Fibroblast of pulmonary artery (primary cell): ENCODE data around the gene HTT.

Experiments used
- DNase-seq: peaks from one replicate; pipeline ENCODE4 v3.0.0-alpha.2; 2010; ENCODE audit warnings: low read depth
- H3K4me3 ChIP-seq: replicated peaks from 2 replicates; pipeline ENCODE4 v1.5.1; 2011; ENCODE audit warnings: low read depth, mild to moderate bottlenecking, control low read depth, low read length, moderate library complexity
- CTCF ChIP-seq: IDR thresholded peaks from 2 replicates; pipeline ENCODE4 v1.5.1; 2011; ENCODE audit warnings: mild to moderate bottlenecking, control low read depth, low read length, inconsistent platforms; ENCODE audit errors: missing control alignments

Gene HTT

DNA sequence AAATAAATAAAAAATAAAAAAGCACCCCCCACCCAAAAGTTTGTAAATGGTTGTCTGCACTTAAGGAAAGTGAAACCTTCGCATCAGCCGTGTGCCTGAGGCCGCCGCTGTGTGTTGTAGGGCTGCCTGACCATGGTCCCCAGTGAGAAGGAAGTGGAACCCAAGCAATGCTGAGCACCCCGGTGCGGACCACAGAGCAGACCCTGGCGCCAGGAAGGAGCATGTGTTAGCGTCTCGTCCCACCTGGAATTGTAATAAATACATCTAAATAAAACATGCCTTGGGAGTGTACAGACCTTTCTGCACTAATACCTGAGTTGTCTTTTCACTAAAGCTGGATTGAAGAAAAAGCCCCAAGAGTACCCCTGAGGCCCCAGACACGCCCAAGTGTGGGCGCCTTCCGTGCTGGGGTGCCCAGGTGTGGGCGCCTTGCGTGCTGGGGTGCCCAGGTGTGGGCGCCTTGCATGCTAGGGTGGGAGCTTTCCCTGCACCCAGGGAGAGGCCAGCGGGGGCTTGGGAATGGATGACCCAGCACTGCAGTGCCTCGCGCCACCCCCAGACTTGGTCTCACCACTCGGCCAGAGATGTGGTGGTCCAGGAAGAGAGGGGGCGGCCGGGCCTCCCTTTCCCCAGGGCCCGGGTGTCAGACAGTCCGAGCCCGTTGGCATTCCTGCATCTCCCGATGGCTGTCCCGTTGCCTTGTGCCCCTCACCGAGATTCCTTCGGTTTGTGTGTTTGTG, 33.9 kb upstream of the HTT start:
- TF ChIP-seq CTCF, result no peak
- DNase-seq, result no peak
- H3K4me3 ChIP-seq, result no peak overlapping the region

DNA sequence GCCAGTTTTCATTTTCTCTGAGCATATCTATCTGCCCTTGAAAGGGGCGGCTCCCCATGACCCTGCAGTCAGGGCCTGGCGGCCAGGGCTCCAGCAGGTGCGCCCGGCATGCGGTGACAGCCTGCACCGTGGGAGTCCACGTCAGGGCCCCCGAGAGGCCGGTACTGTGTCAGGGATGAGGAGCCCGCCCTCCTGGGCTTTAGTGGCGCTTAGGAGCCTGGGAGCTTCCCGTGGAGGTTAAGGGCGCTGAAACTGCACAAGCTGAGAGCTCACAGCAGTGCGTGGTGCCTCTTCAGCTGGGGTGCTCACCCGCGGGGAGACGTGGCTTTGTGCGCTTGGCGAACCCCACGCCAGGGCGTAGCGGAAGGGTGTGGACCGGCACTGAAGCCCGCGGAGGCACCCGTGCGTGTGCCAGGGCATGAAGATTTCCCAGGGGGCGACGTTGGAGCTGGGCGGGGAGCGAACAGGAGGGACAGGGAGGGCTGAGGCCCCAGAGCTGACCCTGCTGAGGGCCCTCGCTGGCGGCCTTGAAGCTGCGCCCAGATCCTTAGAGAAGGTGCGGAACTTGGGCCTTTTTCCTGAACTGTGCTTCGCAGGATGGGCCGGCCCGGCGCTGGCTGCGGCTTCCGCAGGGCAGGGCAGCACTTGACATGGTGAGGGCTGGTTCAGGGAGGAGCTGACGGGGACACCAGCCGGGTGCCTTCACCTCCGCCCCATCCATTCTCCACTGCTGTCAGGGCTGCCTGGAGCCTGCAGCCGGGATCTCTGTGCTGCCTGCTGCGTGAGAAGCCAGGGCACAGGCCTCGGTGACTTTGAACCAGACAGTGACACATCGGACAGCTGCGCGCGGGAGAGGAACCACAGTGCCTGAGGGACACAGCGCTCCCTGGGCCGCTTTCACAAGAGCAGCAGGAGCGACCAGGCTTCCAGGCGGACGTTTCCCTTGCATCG, 33.0 kb upstream of the HTT start:
- no peak for TF ChIP-seq CTCF
- H3K4me3 ChIP-seq, result peak overlapping the region; percentile 12
- no peak for DNase-seq

GRCh38 chr4:3042226-3042625, 32.3 kb upstream of the HTT start:
- no peak for DNase-seq
- no peak for TF ChIP-seq CTCF
- H3K4me3 ChIP-seq, result no peak overlapping the region

GRCh38 chr4:3043282-3044020, 31.0 kb upstream of the HTT start:
- H3K4me3 ChIP-seq, result no peak overlapping the region
- no peak for DNase-seq
- no peak for TF ChIP-seq CTCF

DNA sequence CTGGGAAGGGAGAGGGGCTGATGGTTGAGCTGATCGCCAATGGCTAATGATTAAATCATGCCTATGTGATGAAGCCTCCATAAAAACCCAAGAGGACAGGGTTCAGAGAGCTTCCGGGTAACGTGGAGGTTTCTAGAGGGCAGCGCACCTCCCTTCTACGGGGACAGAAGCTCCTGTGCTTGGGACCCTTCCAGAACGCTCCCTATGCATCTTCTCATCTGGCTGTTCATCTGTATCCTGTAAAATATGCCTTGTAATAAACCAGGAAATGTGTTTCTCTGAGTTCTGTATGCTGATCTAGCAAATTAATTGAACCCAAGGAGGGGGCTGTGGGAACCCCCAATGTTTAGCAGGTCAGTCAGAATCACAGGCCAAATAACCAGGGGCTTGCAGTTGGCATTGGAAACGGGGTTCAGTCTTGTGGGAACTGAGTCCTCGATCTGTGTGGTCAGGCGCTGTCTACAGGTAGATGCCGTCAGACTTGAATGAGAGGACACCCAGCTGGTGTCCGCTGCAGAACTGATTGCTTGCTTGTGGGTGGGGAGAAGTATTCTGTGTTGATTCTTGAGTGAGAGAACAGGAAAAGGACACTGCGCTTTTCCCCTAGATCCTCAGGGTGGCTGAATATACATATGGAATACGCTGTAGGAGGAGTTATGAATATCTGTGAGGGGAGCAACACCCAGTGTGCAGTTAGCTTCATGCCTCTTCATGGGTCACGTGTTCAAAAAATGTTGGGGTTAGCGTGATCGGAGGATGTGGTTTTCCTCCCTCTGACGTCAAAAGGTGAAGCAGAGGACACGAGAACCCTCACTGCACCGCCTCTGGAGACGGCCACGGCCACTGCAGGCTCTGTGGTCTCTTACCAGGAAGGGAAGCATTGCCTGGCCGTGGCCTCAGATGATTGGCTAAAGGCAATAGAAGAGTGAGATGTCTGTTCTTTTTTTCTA, 29.3 kb upstream of the HTT start:
- no peak for TF ChIP-seq CTCF
- no peak overlapping the region for H3K4me3 ChIP-seq
- DNase-seq, result peak; percentile 65

DNA sequence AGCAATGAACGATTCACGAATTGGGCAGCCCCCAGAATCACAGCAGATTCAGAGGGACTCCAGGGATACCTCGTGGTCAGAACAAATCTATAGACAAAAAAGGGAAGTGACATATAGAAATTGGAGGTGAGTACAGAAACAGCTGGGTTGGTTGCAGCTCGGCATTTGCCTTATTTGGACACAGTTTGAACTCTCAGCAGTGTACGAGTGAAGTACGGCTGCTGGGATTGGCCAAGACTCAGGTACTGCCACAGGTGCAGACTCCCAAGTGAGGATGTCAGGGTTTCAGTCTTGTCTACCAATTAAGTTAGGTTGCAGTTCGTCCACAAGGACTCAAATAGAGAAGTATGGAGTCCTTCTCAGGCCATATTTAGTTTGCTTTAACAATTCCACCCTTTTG, 28.3 kb upstream of the HTT start:
- no peak for TF ChIP-seq CTCF
- H3K4me3 ChIP-seq, result no peak overlapping the region
- DNase-seq, result no peak
